Posterior vena cava (tissue), 2 donors: ENCODE data around the gene VPS72. TPM values are rescaled to one million over a fixed set of nuclear protein-coding genes. Genes with fewer than 3 reads are reported as not detected.
A peak's percentile ranks its signal among the peaks of the same experiment; 100 is the strongest.
"Not testable (repeated sequence)": the region's sequence is repeated elsewhere in the genome, so short reads cannot be mapped to it uniquely, and the experiment has no call there.

ENCODE experiments used
- DNase-seq: peaks from one replicate; pipeline ENCODE4 v3.0.0-alpha.2; 2020; ENCODE audit warnings: low spot score
- intact Hi-C, 2 donors: fragments of 100-400 bp; cut with DNase I; formaldehyde crosslinking; loops; one replicate each; pipeline versions ENCODE4 v1.14.1 to v1.14.2; 2022 to 2023
- long read RNA-seq, 2 donors: library from polyadenylated mRNA; unstranded; transcript quantifications; one replicate each; pipeline ENCODE4 v2.0.0, GENCODE V29; 2020 to 2021
- total RNA-seq, 2 donors: library from RNA; stranded (reverse); fragmentation: NEBNext Ultra II Directional; extraction: Animal tissue kit (Norgen Biotek cat#: 25700); gene quantifications; one replicate each; pipeline ENCODE4 v1.2.1, GENCODE V29; 2021
- donor health status: DM: yes; HTN: yes; CAD: no.
- donor health status: DM: yes; HTN: yes; CAD: no.

VPS72 gene
- total RNA-seq, result 10 to 100 TPM; 28.4 to 38.5 TPM
- long read RNA-seq, donor 1, transcript VPS72-202 (6 exons, 1,527 nt), result major isoform, 8 of 8 reads
- long read RNA-seq, donor 1, partial matches to known transcripts, result 0 of 8 reads
- long read RNA-seq, donor 1, other reads (novel, unspliced or antisense), result 0 of 8 reads
- long read RNA-seq, donor 2, transcript VPS72-202 (6 exons, 1,527 nt), result major isoform, 80 of 86 reads
- long read RNA-seq, donor 2, partial matches to known transcripts, result 0 of 86 reads
- long read RNA-seq, donor 2, other reads (novel, unspliced or antisense), result 6 of 86 reads

GRCh38 chr1:151189637-151190445 lies at the start of gene VPS72:
VPS72 (minus strand) TSS chr1:151190197; CDS start chr1:151190121, 76 bp downstream.
- DNase-seq, result peak; percentile 95
- intact Hi-C loops, result no loop called here

- DNase-seq, result no peak
- intact Hi-C loops, result no loop called here
Observed at GRCh38 chr1:151238467-151238739, 48.4 kb upstream of the VPS72 start.

GRCh38 chr1:151237678-151238466 lies 47.9 kb upstream of the VPS72 start:
- DNase-seq, result no peak
- intact Hi-C loops, result no loop called here

GRCh38 chr1:151235235-151235634 lies 45.2 kb upstream of the VPS72 start:
- DNase-seq, result no peak
- intact Hi-C loops, result no loop called here

GRCh38 chr1:151222130-151222529 lies 32.1 kb upstream of the VPS72 start:
- intact Hi-C loops, result no loop called here
- no peak for DNase-seq

- intact Hi-C loops, result no loop called here
- DNase-seq, result no peak
Observed at GRCh38 chr1:151221616-151222015, 31.6 kb upstream of the VPS72 start.

- intact Hi-C loops, result loop anchor here in 1 of 2 donors (5.0 kb wide), 1 partner anchor 34 kb away; no protein-coding TSS in a partner anchor
- DNase-seq, result no peak
Observed at GRCh38 chr1:151213560-151213959, 23.6 kb upstream of the VPS72 start.

- no peak for DNase-seq
- intact Hi-C loops, result loop anchor here in 1 of 2 donors (5.0 kb wide), 1 partner anchor 35 kb away; no protein-coding TSS in a partner anchor
Observed at GRCh38 chr1:151211972-151212705, 22.1 kb upstream of the VPS72 start.

- no peak for DNase-seq
- intact Hi-C loops, result loop anchor here in 1 of 2 donors (5.0 kb wide), 1 partner anchor 36 kb away; no protein-coding TSS in a partner anchor
Observed at GRCh38 chr1:151210830-151211229, 20.8 kb upstream of the VPS72 start.

- intact Hi-C loops, DNase-seq: not testable (repeated sequence)
Observed at GRCh38 chr1:151205381-151205965, 15.5 kb upstream of the VPS72 start.

GRCh38 chr1:151199873-151200581 lies 10.0 kb upstream of the VPS72 start:
- no peak for DNase-seq
- intact Hi-C loops, result loop anchor here (5.0 kb wide), 1 partner anchor 52 kb away; the partner anchor contains the start of gene PSMD4 (in 2 of the 2)

- intact Hi-C loops, result loop anchor here (5.0 kb wide), 1 partner anchor 54 kb away; the partner anchor contains the start of gene PSMD4 (in 2 of the 2)
- DNase-seq, result peak; percentile 100
Observed at GRCh38 chr1:151198254-151199127, 8.5 kb upstream of the VPS72 start, which contains the start of gene PIP5K1A. PIP5K1A (plus strand) TSS chr1:151198552; CDS start chr1:151198997, 445 bp downstream.

- DNase-seq, result no peak
- intact Hi-C loops, result loop anchor here (5.0 kb wide), 1 partner anchor 54 kb away; the partner anchor contains the start of gene PSMD4 (in 2 of the 2)
Observed at GRCh38 chr1:151197863-151198253, 7.9 kb upstream of the VPS72 start.

- intact Hi-C loops, result loop anchor here (5.0 kb wide), 1 partner anchor 56 kb away; the partner anchor contains the start of gene PSMD4 (in 2 of the 2)
Observed at GRCh38 chr1:151196292-151196800, 6.3 kb upstream of the VPS72 start.

GRCh38 chr1:151194894-151195594 lies 5.0 kb upstream of the VPS72 start:
- not testable (repeated sequence) for DNase-seq
- intact Hi-C loops, result loop anchor here (5.0 kb wide), 1 partner anchor 57 kb away; the partner anchor contains the start of gene PSMD4 (in 2 of the 2)

More at GRCh38 chr1:151196292-151196800, 6.3 kb upstream of the VPS72 start:
- no peak for DNase-seq

GRCh38 chr1:151193856-151194255 lies 3.9 kb upstream of the VPS72 start:
- no peak for DNase-seq

More at GRCh38 chr1:151193856-151194255, 3.9 kb upstream of the VPS72 start:
- intact Hi-C loops, result no loop called here
